Measurements from ENCODE around the gene CRNN. TPM values are rescaled to one million over a fixed set of nuclear protein-coding genes. Genes with fewer than 3 reads are reported as not detected.

Gene CRNN
- total and polyA plus RNA-seq, 5 experiments from 2014 or later, result not detected

- H3K36me3 Mint-ChIP-seq, result peaks cover 3 to 16% (median 6%) of the 10 kb centered on the region in 3 donors
- no peaks in the 10 kb centered on the region for H3K4me1 Mint-ChIP-seq
- POLR2A ChIA-PET, result no interaction called here
- H3K27me3 Mint-ChIP-seq, result peaks cover 3 to 42% (median 18%) of the 10 kb centered on the region in 5 donors
- ATAC-seq (no peak), DNase-seq (no peak)
- no peak overlapping the region for H3K27ac Mint-ChIP-seq
- peaks cover 4 to 21% (median 13%) of the 10 kb centered on the region in 9 donors for H3K9me3 Mint-ChIP-seq
- H3K4me3 Mint-ChIP-seq, result no peak overlapping the region
Observed at GRCh38 chr1:152367436-152367835, 46.6 kb downstream of the CRNN start.

- H3K36me3 Mint-ChIP-seq, result peaks cover 0 to 10% (median 0%) of the 10 kb centered on the region in 3 donors
Observed at GRCh38 chr1:152359906-152360305, 54.2 kb downstream of the CRNN start, which contains the start of gene FLG2. Gene FLG2 (minus strand): TSS chr1:152360006. CDS start chr1:152358884, 1,122 bp downstream.

More at GRCh38 chr1:152359906-152360305, 54.2 kb downstream of the CRNN start, which contains the start of gene FLG2:
- no peak for DNase-seq
- no peak for ATAC-seq
- Mint-ChIP-seq H3K4me3 (no peak within 1 kb of the TSS), H3K4me1 (no peaks in the 10 kb centered on the region), H3K27ac (no peak within 1 kb of the TSS), H3K9me3 (peaks cover 0 to 4% (median 0%) of the 10 kb centered on the region in 9 donors), H3K27me3 (peaks cover 0 to 14% (median 5%) of the 10 kb centered on the region in 5 donors)
- POLR2A ChIA-PET, result no interaction called here

Other genes starting within 250 kb of the CRNN start
- under 1 TPM in 1 of 2 experiments, not detected in 1; 0.10 TPM for gene HRNR, start 190.1 kb downstream of the CRNN start, total RNA-seq
- under 1 TPM in 1 of 3 donors, not detected in 2; 0.03 TPM for gene HRNR, start 190.1 kb downstream of the CRNN start, polyA plus RNA-seq
- under 1 TPM in 1 of 2 experiments, not detected in 1; 0.16 TPM for gene FLG, start 89.0 kb downstream of the CRNN start, total RNA-seq
- gene FLG, start 89.0 kb downstream of the CRNN start, polyA plus RNA-seq, result not detected
- under 1 TPM in 1 of 2 experiments, not detected in 1; 0.10 TPM for gene FLG2, start 54.3 kb downstream of the CRNN start, total RNA-seq
- under 1 TPM in 1 of 3 donors, not detected in 2; 0.01 TPM for gene FLG2, start 54.3 kb downstream of the CRNN start, polyA plus RNA-seq
- gene LCE5A, start 96.5 kb upstream of the CRNN start, total RNA-seq, result not detected
- gene LCE5A, start 96.5 kb upstream of the CRNN start, polyA plus RNA-seq, result not detected
- gene CRCT1, start 100.2 kb upstream of the CRNN start, total RNA-seq, result not detected
- not detected for gene CRCT1, start 100.2 kb upstream of the CRNN start, polyA plus RNA-seq
- not detected for gene LCE3E, start 152.5 kb upstream of the CRNN start, total RNA-seq
- gene LCE3E, start 152.5 kb upstream of the CRNN start, polyA plus RNA-seq, result not detected
- gene LCE3D, start 166.3 kb upstream of the CRNN start, total RNA-seq, result not detected
- gene LCE3D, start 166.3 kb upstream of the CRNN start, polyA plus RNA-seq, result not detected
- not detected for gene LCE3C, start 186.0 kb upstream of the CRNN start, total RNA-seq
- gene LCE3C, start 186.0 kb upstream of the CRNN start, polyA plus RNA-seq, result not detected
- not detected for gene LCE3B, start 199.5 kb upstream of the CRNN start, total RNA-seq
- not detected for gene LCE3B, start 199.5 kb upstream of the CRNN start, polyA plus RNA-seq
- gene LCE3A, start 208.8 kb upstream of the CRNN start, total RNA-seq, result not detected
- gene LCE3A, start 208.8 kb upstream of the CRNN start, polyA plus RNA-seq, result not detected
- gene LCE2D, start 249.1 kb upstream of the CRNN start, total RNA-seq, result not detected
- gene LCE2D, start 249.1 kb upstream of the CRNN start, polyA plus RNA-seq, result not detected